Measurements from ENCODE around the gene SHISAL1.

The SHISAL1 gene

DNA sequence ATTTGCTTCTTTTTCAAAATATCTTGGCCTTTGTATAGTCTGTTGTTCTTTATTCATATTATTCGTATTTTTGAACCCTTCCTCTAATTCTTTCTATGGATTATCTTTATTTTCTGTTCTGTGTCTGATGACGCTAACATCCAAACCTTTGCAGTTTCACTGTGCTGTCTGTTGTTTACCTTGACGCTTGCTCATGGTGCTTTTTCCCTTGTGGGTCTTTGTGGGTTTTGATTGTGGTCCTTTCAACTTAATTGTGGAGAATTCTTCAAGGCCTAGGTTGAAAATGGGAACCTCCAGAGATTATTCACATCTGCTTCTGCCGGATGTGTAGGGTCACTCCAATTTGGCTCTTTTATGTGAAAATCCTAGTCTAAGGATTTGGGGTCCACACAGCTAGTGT, 97.5 kb downstream of the SHISAL1 start:
- TF ChIP-seq CTCF (IDR thresholded peaks at IDR 0.05; ENCODE audit: low read depth, low read length) (no peak), EZH2phosphoT487 (IDR thresholded peaks at IDR 0.05; ENCODE audit: low read depth) (no peak)
- no peak overlapping the region for H3K4me2 ChIP-seq (ENCODE audit: low read length)
- no peak overlapping the region for H2AFZ ChIP-seq (ENCODE audit: low read depth, low read length)
- peaks cover 21% of the 10 kb centered on the region for H3K27me3 ChIP-seq (ENCODE audit: low read depth, low read length)
- no peak overlapping the region for H3K27ac ChIP-seq (ENCODE audit: low read length)
- no peaks in the 10 kb centered on the region for H3K9me3 ChIP-seq (ENCODE audit: insufficient read depth, low read length)
- H4K20me1 ChIP-seq (ENCODE audit: insufficient read depth, low read length): no peaks in the 10 kb centered on the region
- no peak overlapping the region for H3K9ac ChIP-seq (ENCODE audit: low read length)
- H3K36me3 ChIP-seq (replicated peaks; ENCODE audit: low read depth, low read length): no peaks in the 10 kb centered on the region
- H3K79me2 ChIP-seq (ENCODE audit: low read length): no peaks in the 10 kb centered on the region
- no peaks in the 10 kb centered on the region for H3K4me1 ChIP-seq (ENCODE audit: low read length)
- H3K4me3 ChIP-seq (ENCODE audit: low read length): no peak overlapping the region

GRCh38 chr22:44214764-44215163, 98.0 kb downstream of the SHISAL1 start:
- H3K4me3 ChIP-seq (ENCODE audit: low read length): no peak overlapping the region
- H3K79me2 ChIP-seq (ENCODE audit: low read length): no peaks in the 10 kb centered on the region
- no peaks in the 10 kb centered on the region for H3K4me1 ChIP-seq (ENCODE audit: low read length)
- H3K9me3 ChIP-seq (ENCODE audit: insufficient read depth, low read length): no peaks in the 10 kb centered on the region
- no peaks in the 10 kb centered on the region for H3K36me3 ChIP-seq (replicated peaks; ENCODE audit: low read depth, low read length)
- H3K27me3 ChIP-seq (ENCODE audit: low read depth, low read length): peaks cover 26% of the 10 kb centered on the region
- no peak overlapping the region for H3K27ac ChIP-seq (ENCODE audit: low read length)
- H3K9ac ChIP-seq (ENCODE audit: low read length): no peak overlapping the region
- TF ChIP-seq CTCF (IDR thresholded peaks at IDR 0.05; ENCODE audit: low read depth, low read length) (no peak), EZH2phosphoT487 (IDR thresholded peaks at IDR 0.05; ENCODE audit: low read depth) (no peak)
- H4K20me1 ChIP-seq (ENCODE audit: insufficient read depth, low read length): no peaks in the 10 kb centered on the region
- H2AFZ ChIP-seq (ENCODE audit: low read depth, low read length): no peak overlapping the region
- no peak overlapping the region for H3K4me2 ChIP-seq (ENCODE audit: low read length)

- Histone ChIP-seq H3K9ac (ENCODE audit: low read length) (no peak overlapping the region), H3K4me1 (ENCODE audit: low read length) (peaks cover 1% of the 10 kb centered on the region), H3K4me3 (ENCODE audit: low read length) (no peak overlapping the region), H4K20me1 (ENCODE audit: insufficient read depth, low read length) (no peaks in the 10 kb centered on the region), H3K27me3 (ENCODE audit: low read depth, low read length) (peaks cover 32% of the 10 kb centered on the region), H3K9me3 (ENCODE audit: insufficient read depth, low read length) (no peaks in the 10 kb centered on the region), H3K4me2 (ENCODE audit: low read length) (no peak overlapping the region), H3K27ac (ENCODE audit: low read length) (no peak overlapping the region), H3K79me2 (ENCODE audit: low read length) (no peaks in the 10 kb centered on the region), H3K36me3 (replicated peaks; ENCODE audit: low read depth, low read length) (no peaks in the 10 kb centered on the region), H2AFZ (ENCODE audit: low read depth, low read length) (no peak overlapping the region)
- no peak for TF ChIP-seq CTCF (IDR thresholded peaks at IDR 0.05; ENCODE audit: low read depth, low read length)
- no peak for TF ChIP-seq EZH2phosphoT487 (IDR thresholded peaks at IDR 0.05; ENCODE audit: low read depth)
Measured at GRCh38 chr22:44214187-44214586, 98.6 kb downstream of the SHISAL1 start.

DNA sequence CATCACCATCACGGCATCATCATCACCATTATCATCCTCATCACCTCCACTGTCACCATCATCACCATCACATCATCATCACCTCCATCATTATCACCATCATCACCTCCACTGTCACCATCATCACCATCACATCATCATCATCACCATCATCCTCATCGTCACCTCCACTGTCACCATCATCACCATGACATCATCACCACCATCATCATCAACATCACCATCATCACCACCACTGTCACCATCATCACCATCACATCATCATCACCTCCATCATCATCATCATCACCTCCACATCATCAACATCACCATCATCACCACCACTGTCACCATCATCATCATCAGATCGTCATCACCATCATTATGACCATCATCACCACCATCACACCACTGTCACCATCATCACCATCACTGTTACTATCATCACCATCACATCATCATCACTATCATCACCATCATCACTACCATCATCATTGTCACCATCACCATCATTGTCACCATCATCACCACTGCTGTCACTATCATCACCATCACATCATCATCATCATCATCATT, 99.2 kb downstream of the SHISAL1 start:
- Histone ChIP-seq H3K9ac (ENCODE audit: low read length) (no peak overlapping the region), H3K9me3 (ENCODE audit: insufficient read depth, low read length) (no peaks in the 10 kb centered on the region), H2AFZ (ENCODE audit: low read depth, low read length) (no peak overlapping the region), H3K79me2 (ENCODE audit: low read length) (no peaks in the 10 kb centered on the region), H3K4me1 (ENCODE audit: low read length) (peaks cover 7% of the 10 kb centered on the region), H3K27ac (ENCODE audit: low read length) (no peak overlapping the region), H3K4me2 (ENCODE audit: low read length) (no peak overlapping the region), H4K20me1 (ENCODE audit: insufficient read depth, low read length) (no peaks in the 10 kb centered on the region), H3K36me3 (replicated peaks; ENCODE audit: low read depth, low read length) (no peaks in the 10 kb centered on the region), H3K4me3 (ENCODE audit: low read length) (no peak overlapping the region), H3K27me3 (ENCODE audit: low read depth, low read length) (peaks cover 33% of the 10 kb centered on the region)
- no peak for TF ChIP-seq CTCF (IDR thresholded peaks at IDR 0.05; ENCODE audit: low read depth, low read length)
- no peak for TF ChIP-seq EZH2phosphoT487 (IDR thresholded peaks at IDR 0.05; ENCODE audit: low read depth)

Measured in OCI-LY3 (cell line).